Measurements from ENCODE around the gene CC2D1A.

DNA sequence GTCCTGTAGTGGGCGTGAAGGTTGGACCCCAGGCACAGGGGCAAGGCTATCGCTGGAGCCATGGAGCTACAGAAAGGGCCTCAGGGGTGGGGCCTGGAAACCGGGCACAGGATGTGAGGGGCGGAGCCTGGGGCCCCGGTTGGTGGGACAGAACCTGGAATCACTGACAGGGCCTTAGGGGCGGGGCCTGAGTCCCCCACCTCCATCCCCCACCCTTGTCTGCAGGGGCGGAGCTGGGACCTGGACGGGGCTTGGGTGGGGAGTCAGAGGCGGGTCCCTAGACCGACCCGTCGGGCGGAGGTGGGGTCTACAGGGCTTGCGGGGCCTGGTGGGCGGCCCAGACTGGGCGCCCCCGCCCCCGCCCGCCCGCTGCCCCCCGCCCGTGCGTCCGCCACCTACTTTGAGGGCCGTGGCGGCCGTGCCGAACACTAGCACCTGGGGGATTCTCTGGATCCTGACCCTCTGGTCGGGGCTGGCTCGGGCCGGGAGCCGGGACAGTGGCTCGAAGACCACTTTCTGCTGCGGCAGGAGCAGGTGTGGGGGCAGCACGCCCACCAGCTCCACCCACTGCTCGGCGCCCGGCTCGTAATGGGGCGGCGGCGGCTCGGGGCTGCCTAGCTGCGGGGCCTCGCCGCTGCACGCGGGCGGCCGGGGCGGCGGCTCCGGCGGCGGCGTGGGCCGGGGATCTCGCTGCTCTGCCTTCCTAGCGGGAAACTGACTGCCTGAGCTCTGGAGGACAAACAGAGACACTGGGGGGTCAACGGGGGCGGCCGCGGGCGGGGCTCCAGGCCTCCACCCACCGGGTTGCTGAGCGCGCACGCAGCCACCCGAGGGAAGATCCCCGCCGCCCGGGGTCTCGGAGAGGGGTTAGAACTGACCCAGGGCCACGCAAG, 72.6 kb downstream of the CC2D1A start:
- TF ChIP-seq, protein P1, sequence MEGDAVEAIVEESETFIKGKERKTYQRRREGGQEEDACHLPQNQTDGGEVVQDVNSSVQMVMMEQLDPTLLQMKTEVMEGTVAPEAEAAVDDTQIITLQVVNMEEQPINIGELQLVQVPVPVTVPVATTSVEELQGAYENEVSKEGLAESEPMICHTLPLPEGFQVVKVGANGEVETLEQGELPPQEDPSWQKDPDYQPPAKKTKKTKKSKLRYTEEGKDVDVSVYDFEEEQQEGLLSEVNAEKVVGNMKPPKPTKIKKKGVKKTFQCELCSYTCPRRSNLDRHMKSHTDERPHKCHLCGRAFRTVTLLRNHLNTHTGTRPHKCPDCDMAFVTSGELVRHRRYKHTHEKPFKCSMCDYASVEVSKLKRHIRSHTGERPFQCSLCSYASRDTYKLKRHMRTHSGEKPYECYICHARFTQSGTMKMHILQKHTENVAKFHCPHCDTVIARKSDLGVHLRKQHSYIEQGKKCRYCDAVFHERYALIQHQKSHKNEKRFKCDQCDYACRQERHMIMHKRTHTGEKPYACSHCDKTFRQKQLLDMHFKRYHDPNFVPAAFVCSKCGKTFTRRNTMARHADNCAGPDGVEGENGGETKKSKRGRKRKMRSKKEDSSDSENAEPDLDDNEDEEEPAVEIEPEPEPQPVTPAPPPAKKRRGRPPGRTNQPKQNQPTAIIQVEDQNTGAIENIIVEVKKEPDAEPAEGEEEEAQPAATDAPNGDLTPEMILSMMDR (IDR thresholded peaks at IDR 0.05; ENCODE audit: low read length) = no peak
- TF ChIP-seq EZH2phosphoT487 (IDR thresholded peaks at IDR 0.05; ENCODE audit: low read length) = no peak

All from MM.1S (cell line).